CD4-positive, alpha-beta T cell treated with Interleukin-21 for 1 hour (primary cell): ENCODE measurements around the gene ARID2.

Source experiments
- DNase-seq: peaks from one replicate; pipeline ENCODE4 v3.0.0-alpha.2; 2020

ARID2 gene

GRCh38 chr12:45773747-45774146, 44.2 kb downstream of the ARID2 start:
- no peak for DNase-seq

GRCh38 chr12:45774508-45775162, 45.1 kb downstream of the ARID2 start:
- no peak for DNase-seq

- no peak for DNase-seq
Observed at GRCh38 chr12:45775465-45775864, 46.0 kb downstream of the ARID2 start.

- no peak for DNase-seq
Observed at GRCh38 chr12:45775964-45776363, 46.5 kb downstream of the ARID2 start.

GRCh38 chr12:45779936-45780335, 50.4 kb downstream of the ARID2 start:
- DNase-seq: no peak

- no peak for DNase-seq
Observed at GRCh38 chr12:45781080-45781479, 51.6 kb downstream of the ARID2 start.

- DNase-seq: no peak
Observed at GRCh38 chr12:45785315-45785714, 55.8 kb downstream of the ARID2 start.

- DNase-seq: no peak
Observed at GRCh38 chr12:45789025-45789424, 59.5 kb downstream of the ARID2 start.

- no peak for DNase-seq
Observed at GRCh38 chr12:45794422-45794821, 64.9 kb downstream of the ARID2 start.

- no peak for DNase-seq
Observed at GRCh38 chr12:45801625-45802024, 72.1 kb downstream of the ARID2 start.

- DNase-seq: no peak
Observed at GRCh38 chr12:45803111-45803510, 73.6 kb downstream of the ARID2 start.

GRCh38 chr12:45816652-45817051, 87.1 kb downstream of the ARID2 start:
- DNase-seq: no peak

GRCh38 chr12:45827974-45828373, 98.5 kb downstream of the ARID2 start:
- no peak for DNase-seq

- DNase-seq: no peak
Observed at GRCh38 chr12:45828402-45828801, 98.9 kb downstream of the ARID2 start.

- DNase-seq: no peak
Observed at GRCh38 chr12:45831590-45831989, 102.1 kb downstream of the ARID2 start.

- DNase-seq: no peak
Observed at GRCh38 chr12:45833401-45833800, 103.9 kb downstream of the ARID2 start.

GRCh38 chr12:45834809-45835208, 105.3 kb downstream of the ARID2 start:
- no peak for DNase-seq

GRCh38 chr12:45839917-45840316, 110.4 kb downstream of the ARID2 start:
- DNase-seq: no peak

GRCh38 chr12:45849289-45849688, 119.8 kb downstream of the ARID2 start:
- DNase-seq: no peak

- DNase-seq: no peak
Observed at GRCh38 chr12:45850302-45850701, 120.8 kb downstream of the ARID2 start.

- no peak for DNase-seq
Observed at GRCh38 chr12:45852508-45852907, 123.0 kb downstream of the ARID2 start.

- DNase-seq: no peak
Observed at GRCh38 chr12:45853550-45853949, 124.0 kb downstream of the ARID2 start.

- no peak for DNase-seq
Observed at GRCh38 chr12:45863332-45863731, 133.8 kb downstream of the ARID2 start.

GRCh38 chr12:45866299-45866698, 136.8 kb downstream of the ARID2 start:
- no peak for DNase-seq

- no peak for DNase-seq
Observed at GRCh38 chr12:45872446-45872845, 142.9 kb downstream of the ARID2 start.

- no peak for DNase-seq
Observed at GRCh38 chr12:45877069-45877468, 147.6 kb downstream of the ARID2 start.
